Smooth muscle cell (in vitro differentiated cells): ENCODE results near the gene MCM3AP. TPM values are rescaled to one million over a fixed set of nuclear protein-coding genes. Genes with fewer than 3 reads are reported as not detected.

ENCODE experiments used
- DNase-seq: peaks from one replicate; lab custom pipeline; 2025; ENCODE audit not compliant: unreplicated experiment; lab: John Stamatoyannopoulos, UW
- H2AFZ ChIP-seq: fragments of 200-600 bp; sonication (generic); 2 replicates; pipeline ENCODE4 v1.6.0; 2016; ENCODE audit warnings: antibody characterized with exemption, low read depth, mild to moderate bottlenecking
- H3F3A ChIP-seq: fragments of 200-600 bp; sonication (generic); 2 replicates; pipeline ENCODE4 v1.6.0; 2017; ENCODE audit warnings: antibody characterized with exemption, low read depth
- H3K27ac ChIP-seq: fragments of 200-600 bp; sonication (generic); 2 replicates; pipeline ENCODE4 v1.5.1; 2016; ENCODE audit warnings: low read depth, mild to moderate bottlenecking
- H3K27me3 ChIP-seq: fragments of 200-600 bp; sonication (generic); 2 replicates; pipeline ENCODE4 v1.6.1; 2016; ENCODE audit warnings: low read depth, mild to moderate bottlenecking
- H3K36me3 ChIP-seq: fragments of 200-600 bp; sonication (generic); 2 replicates; pipeline ENCODE4 v1.5.1; 2016; ENCODE audit warnings: low read depth
- H3K4me1 ChIP-seq: fragments of 200-600 bp; sonication (generic); 2 replicates; pipeline ENCODE4 v1.5.1; 2016; ENCODE audit warnings: low read depth
- H3K4me2 ChIP-seq: fragments of 200-600 bp; sonication (generic); 2 replicates; pipeline ENCODE4 v1.6.0; 2016; ENCODE audit warnings: mild to moderate bottlenecking
- H3K4me3 ChIP-seq: fragments of 200-600 bp; sonication (generic); 2 replicates; pipeline ENCODE4 v1.5.1; 2016; ENCODE audit warnings: mild to moderate bottlenecking
- H3K79me2 ChIP-seq: fragments of 200-600 bp; sonication (generic); 2 replicates; pipeline ENCODE4 v1.6.0; 2016; ENCODE audit warnings: low read depth, mild to moderate bottlenecking
- H3K9ac ChIP-seq: fragments of 200-600 bp; sonication (generic); 2 replicates; pipeline ENCODE4 v1.6.0; 2016; ENCODE audit warnings: low read depth
- H3K9me3 ChIP-seq: fragments of 200-600 bp; sonication (generic); replicated peaks from 2 replicates; pipeline ENCODE4 v1.5.1; 2016; ENCODE audit warnings: low read depth
- H4K20me1 ChIP-seq: fragments of 200-600 bp; sonication (generic); 2 replicates; pipeline ENCODE4 v1.6.0; 2016; ENCODE audit warnings: low read depth
- CTCF ChIP-seq: fragments of 200-600 bp; sonication (generic); IDR thresholded peaks from 2 replicates; pipeline ENCODE4 v1.5.1; 2017; ENCODE audit warnings: borderline replicate concordance, mild to moderate bottlenecking, antibody characterized with exemption; ENCODE audit not compliant: insufficient read depth, poor library complexity, severe bottlenecking
- WGBS: methylation state at CpG from one replicate; pipeline ENCODE4 v1.1.7; 2016; ENCODE audit warnings: low lambda C conversion rate; 5-methylcytosine and 5-hydroxymethylcytosine counted together
- polyA plus RNA-seq: library from polyadenylated mRNA; unstranded; fragments of >200 nt; fragmentation: Nextera tagmentation; extraction: Ambion mirVana; gene quantifications from 2 replicates; pipeline ENCODE4 v1.2.1, GENCODE V29; 2016
- total RNA-seq: library from RNA; depleted of rRNA; stranded (reverse); fragments of >200 nt; gene quantifications from 2 replicates; pipeline ENCODE4 v1.2.3, GENCODE V29; 2014

MCM3AP gene
- total and polyA plus RNA-seq, 2 experiments from 2014 or later: 39.2 to 51.5 TPM

- H3K79me2 ChIP-seq: peaks cover 2% of the 10 kb centered on the region
- no peak overlapping the region for H3K4me3 ChIP-seq
- no peak overlapping the region for H3K27ac ChIP-seq
- H3K9me3 ChIP-seq: no peaks in the 10 kb centered on the region
- H2AFZ ChIP-seq: no peak overlapping the region
- no peak for DNase-seq
- no peaks in the 10 kb centered on the region for H4K20me1 ChIP-seq
- no peak overlapping the region for H3K9ac ChIP-seq
- H3K4me2 ChIP-seq: no peak overlapping the region
- no peak for TF ChIP-seq CTCF
- peaks cover 3% of the 10 kb centered on the region for H3K36me3 ChIP-seq
- H3K4me1 ChIP-seq: no peaks in the 10 kb centered on the region
- 81% methylated on average over 13 of the region's 13 CpGs for WGBS
- H3F3A ChIP-seq: peaks cover 7% of the 10 kb centered on the region
- no peaks in the 10 kb centered on the region for H3K27me3 ChIP-seq
Observed at GRCh38 chr21:46199436-46200373, 85.7 kb downstream of the MCM3AP start.

- no peak for DNase-seq
- WGBS: 91% methylated on average over 20 of the region's 20 CpGs
Observed at GRCh38 chr21:46196733-46197132, 88.7 kb downstream of the MCM3AP start.

GRCh38 chr21:46195595-46196195, 89.7 kb downstream of the MCM3AP start:
- Histone ChIP-seq H3K4me1 (no peaks in the 10 kb centered on the region), H3K79me2 (peaks cover 2% of the 10 kb centered on the region), H2AFZ (no peak overlapping the region), H3K9ac (no peak overlapping the region), H3F3A (no peaks in the 10 kb centered on the region), H3K36me3 (no peaks in the 10 kb centered on the region), H3K27me3 (no peaks in the 10 kb centered on the region), H3K9me3 (no peaks in the 10 kb centered on the region), H3K4me3 (no peak overlapping the region), H3K4me2 (no peak overlapping the region), H3K27ac (no peak overlapping the region), H4K20me1 (no peaks in the 10 kb centered on the region)
- WGBS: 91% methylated on average over 20 of the region's 20 CpGs
- no peak for DNase-seq
- TF ChIP-seq CTCF: no peak

More at GRCh38 chr21:46196733-46197132, 88.7 kb downstream of the MCM3AP start:
- no peak for TF ChIP-seq CTCF
- H3K4me2 ChIP-seq: no peak overlapping the region
- H4K20me1 ChIP-seq: no peaks in the 10 kb centered on the region
- no peak overlapping the region for H2AFZ ChIP-seq
- no peaks in the 10 kb centered on the region for H3K27me3 ChIP-seq
- no peak overlapping the region for H3K4me3 ChIP-seq
- no peak overlapping the region for H3K27ac ChIP-seq
- no peak overlapping the region for H3K9ac ChIP-seq
- H3F3A ChIP-seq: no peaks in the 10 kb centered on the region
- H3K9me3 ChIP-seq: no peaks in the 10 kb centered on the region
- peaks cover 2% of the 10 kb centered on the region for H3K79me2 ChIP-seq
- no peaks in the 10 kb centered on the region for H3K4me1 ChIP-seq
- H3K36me3 ChIP-seq: no peaks in the 10 kb centered on the region
